DND-41 (cell line): ENCODE data around the gene NCAM2.

Experiments used
- CTCF ChIP-seq: IDR thresholded peaks from 2 replicates; pipeline ENCODE4 v1.5.1; 2012; ENCODE audit warnings: borderline replicate concordance, low read length, moderate library complexity, mild to moderate bottlenecking; ENCODE audit not compliant: poor library complexity, severe bottlenecking; ENCODE audit errors: extremely low read depth
- EZH2 ChIP-seq: IDR thresholded peaks from 3 replicates; pipeline ENCODE4 v1.6.1; 2012; ENCODE audit warnings: borderline replicate concordance, low read depth, mild to moderate bottlenecking, moderate library complexity, low read length, inconsistent platforms; ENCODE audit not compliant: severe bottlenecking

GRCh38 chr21:20996421-20997310 lies 1.5 kb upstream of the NCAM2 start:
- TF ChIP-seq CTCF, result no peak
- no peak for TF ChIP-seq EZH2
